Keratinocyte (primary cell): ENCODE results near the gene HMCES.
"Not testable (repeated sequence)": the region's sequence is repeated elsewhere in the genome, so short reads cannot be mapped to it uniquely, and the experiment has no call there.

Experiments used
- CTCF ChIP-seq, 3 experiments: IDR thresholded peaks in 1 of 3; conservative IDR thresholded peaks in 1 of 3; optimal IDR thresholded peaks in 1 of 3; 2 replicates in 2 of 3; 3 replicates in 1 of 3; pipeline versions ENCODE3 to v1.5.1; 2011; ENCODE audit warnings: low read length in 3 of 3, mild to moderate bottlenecking in 3 of 3, moderate library complexity in 2 of 3, control low read depth in 1 of 3, inconsistent platforms in 1 of 3; ENCODE audit not compliant: insufficient read depth in 2 of 3; ENCODE audit errors: extremely low read depth in 1 of 3
- EZH2 ChIP-seq: IDR thresholded peaks from one replicate; pipeline ENCODE4 v1.6.1; 2012; ENCODE audit warnings: inconsistent platforms, mild to moderate bottlenecking, low read length, moderate library complexity

- not testable (repeated sequence) for TF ChIP-seq CTCF (optimal IDR thresholded peaks at IDR 0.05 in 1 of 3, IDR thresholded peaks at IDR 0.05 in 1 of 3, conservative IDR thresholded peaks at IDR 0.05 in 1 of 3; ENCODE audit: extremely low read depth in 1 of 3, insufficient read depth in 2 of 3, low read length in 3 of 3); EZH2
These were observed 61.2 kb downstream of the HMCES start for GRCh38 chr3:129339833-129340232.
